ENCODE data around the gene TRIM2.

The TRIM2 gene

DNA sequence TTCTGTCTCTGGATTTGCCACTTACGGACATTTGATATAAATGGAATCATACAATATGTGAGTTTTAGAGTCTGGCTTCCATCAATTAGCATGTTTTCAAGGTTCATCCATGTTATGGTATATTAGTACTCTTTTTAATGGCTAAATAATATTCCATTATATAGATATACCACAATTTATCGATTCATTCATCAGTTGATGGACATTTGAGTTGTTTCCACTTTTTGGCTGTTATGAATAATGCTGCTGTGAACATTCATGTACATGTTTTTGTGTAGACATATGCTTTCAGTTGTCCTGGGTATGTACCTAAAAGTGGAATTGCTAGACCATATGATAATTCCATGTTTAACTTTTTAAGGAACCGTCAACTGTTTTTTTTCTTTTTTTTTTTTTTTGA, 79.0 kb downstream of the TRIM2 start:
- TF ChIP-seq, protein P1, sequence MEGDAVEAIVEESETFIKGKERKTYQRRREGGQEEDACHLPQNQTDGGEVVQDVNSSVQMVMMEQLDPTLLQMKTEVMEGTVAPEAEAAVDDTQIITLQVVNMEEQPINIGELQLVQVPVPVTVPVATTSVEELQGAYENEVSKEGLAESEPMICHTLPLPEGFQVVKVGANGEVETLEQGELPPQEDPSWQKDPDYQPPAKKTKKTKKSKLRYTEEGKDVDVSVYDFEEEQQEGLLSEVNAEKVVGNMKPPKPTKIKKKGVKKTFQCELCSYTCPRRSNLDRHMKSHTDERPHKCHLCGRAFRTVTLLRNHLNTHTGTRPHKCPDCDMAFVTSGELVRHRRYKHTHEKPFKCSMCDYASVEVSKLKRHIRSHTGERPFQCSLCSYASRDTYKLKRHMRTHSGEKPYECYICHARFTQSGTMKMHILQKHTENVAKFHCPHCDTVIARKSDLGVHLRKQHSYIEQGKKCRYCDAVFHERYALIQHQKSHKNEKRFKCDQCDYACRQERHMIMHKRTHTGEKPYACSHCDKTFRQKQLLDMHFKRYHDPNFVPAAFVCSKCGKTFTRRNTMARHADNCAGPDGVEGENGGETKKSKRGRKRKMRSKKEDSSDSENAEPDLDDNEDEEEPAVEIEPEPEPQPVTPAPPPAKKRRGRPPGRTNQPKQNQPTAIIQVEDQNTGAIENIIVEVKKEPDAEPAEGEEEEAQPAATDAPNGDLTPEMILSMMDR (IDR thresholded peaks at IDR 0.05): no peak
- H3K27ac ChIP-seq: no peak overlapping the region
- H3K4me1 ChIP-seq: no peaks in the 10 kb centered on the region
- no peaks in the 10 kb centered on the region for H3K36me3 ChIP-seq (ENCODE audit: control insufficient read depth, insufficient read depth, low read length)
- no peaks in the 10 kb centered on the region for H3K79me2 ChIP-seq
- H3K27me3 ChIP-seq (ENCODE audit: control insufficient read depth, insufficient read depth, low read length): no peaks in the 10 kb centered on the region
- H2AFZ ChIP-seq: no peak overlapping the region
- no peak overlapping the region for H3K4me2 ChIP-seq (ENCODE audit: low read length)
- no peaks in the 10 kb centered on the region for H3K9me3 ChIP-seq (ENCODE audit: control insufficient read depth, low read length)
- no peak overlapping the region for H3K9ac ChIP-seq
- no peak overlapping the region for H3K4me3 ChIP-seq (ENCODE audit: low read depth, low read length)

DNA sequence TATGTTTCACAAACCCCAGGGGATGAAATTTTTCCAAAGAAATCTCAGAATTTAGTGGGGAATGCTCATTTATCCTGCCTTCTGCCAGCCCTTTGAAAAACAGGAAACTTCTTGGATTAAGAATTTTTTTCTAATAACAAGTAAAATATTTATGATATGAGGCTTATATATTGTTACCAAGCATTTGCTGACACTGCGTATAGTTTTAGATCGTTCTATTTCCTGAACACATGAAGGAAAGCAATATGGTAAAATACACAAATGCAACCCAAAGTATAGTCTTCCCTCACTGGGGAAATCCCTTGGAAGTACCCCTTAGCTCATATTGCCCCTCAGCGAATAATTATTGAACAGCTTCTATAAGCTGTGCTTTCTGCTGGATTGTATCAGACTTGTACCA, 85.9 kb downstream of the TRIM2 start:
- no peak overlapping the region for H3K4me3 ChIP-seq (ENCODE audit: low read depth, low read length)
- no peak overlapping the region for H3K27ac ChIP-seq
- H3K36me3 ChIP-seq (ENCODE audit: control insufficient read depth, insufficient read depth, low read length): no peaks in the 10 kb centered on the region
- TF ChIP-seq, protein P1 (IDR thresholded peaks at IDR 0.05): no peak
- H3K4me1 ChIP-seq: no peaks in the 10 kb centered on the region
- H3K79me2 ChIP-seq: no peaks in the 10 kb centered on the region
- no peaks in the 10 kb centered on the region for H3K27me3 ChIP-seq (ENCODE audit: control insufficient read depth, insufficient read depth, low read length)
- H2AFZ ChIP-seq: no peak overlapping the region
- H3K9ac ChIP-seq: no peak overlapping the region
- no peak overlapping the region for H3K4me2 ChIP-seq (ENCODE audit: low read length)
- no peaks in the 10 kb centered on the region for H3K9me3 ChIP-seq (ENCODE audit: control insufficient read depth, low read length)

DNA sequence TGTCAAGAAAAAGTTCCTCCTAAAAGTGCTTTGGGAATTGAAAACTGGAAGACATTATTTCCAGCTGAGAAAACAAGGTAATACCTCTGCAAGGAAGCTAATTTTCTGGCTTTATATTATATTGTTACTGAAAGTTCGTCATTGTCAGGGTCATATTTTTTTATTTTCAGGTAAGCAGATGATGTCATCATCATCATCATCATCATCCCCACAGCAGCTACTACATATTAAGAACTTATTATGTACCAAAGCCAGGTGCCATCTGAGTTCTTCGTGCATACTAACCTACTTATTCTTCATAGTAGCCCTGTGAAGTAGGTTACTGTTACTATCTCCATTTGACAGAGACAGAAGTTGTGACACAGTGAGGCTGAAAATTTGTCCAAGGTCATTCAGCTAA, 87.3 kb downstream of the TRIM2 start:
- H3K4me1 ChIP-seq: no peaks in the 10 kb centered on the region
- no peaks in the 10 kb centered on the region for H3K36me3 ChIP-seq (ENCODE audit: control insufficient read depth, insufficient read depth, low read length)
- TF ChIP-seq, protein P1 (IDR thresholded peaks at IDR 0.05): no peak

DNA sequence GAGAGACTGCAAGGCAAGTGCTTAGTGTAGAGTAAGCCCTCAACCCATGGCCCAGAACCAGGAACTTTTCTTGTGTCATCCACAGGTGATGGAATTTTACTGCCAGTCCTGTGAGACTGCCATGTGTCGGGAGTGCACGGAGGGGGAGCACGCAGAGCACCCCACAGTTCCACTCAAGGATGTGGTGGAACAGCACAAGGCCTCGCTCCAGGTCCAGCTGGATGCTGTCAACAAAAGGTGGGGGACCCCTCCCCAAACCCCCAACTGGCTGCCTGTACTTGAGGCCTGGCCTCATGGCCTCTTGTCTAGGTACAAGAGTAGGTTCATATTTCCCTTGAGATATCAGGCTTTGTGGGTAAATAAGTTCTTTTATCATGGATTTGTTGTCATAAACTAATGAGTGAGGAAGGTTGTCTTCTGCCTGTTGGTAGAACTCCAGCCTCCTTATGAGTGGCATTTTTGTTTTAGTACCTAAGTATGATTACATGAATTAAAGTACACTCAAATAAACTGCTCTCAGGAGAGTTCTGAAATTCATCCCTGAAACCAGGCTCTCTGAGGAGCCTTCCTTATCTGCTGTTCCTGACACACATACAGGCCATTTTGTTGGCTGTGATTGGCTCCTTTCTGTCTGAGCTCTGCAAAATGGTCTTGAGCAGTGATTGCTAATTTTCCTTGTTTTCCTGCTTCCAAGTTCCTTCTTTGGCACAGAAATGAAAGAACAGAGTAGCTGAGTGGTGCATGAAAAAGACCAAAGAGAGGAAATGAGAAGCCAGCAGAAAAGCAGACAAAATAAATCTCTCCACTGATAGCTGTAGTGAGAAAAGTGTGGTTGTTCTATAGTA, 88.9 kb downstream of the TRIM2 start:
- Histone ChIP-seq H3K4me2 (ENCODE audit: low read length) (no peak overlapping the region), H3K27ac (no peak overlapping the region), H3K9ac (no peak overlapping the region), H3K27me3 (ENCODE audit: control insufficient read depth, insufficient read depth, low read length) (no peaks in the 10 kb centered on the region), H3K4me1 (no peaks in the 10 kb centered on the region), H3K4me3 (ENCODE audit: low read depth, low read length) (no peak overlapping the region), H3K79me2 (no peaks in the 10 kb centered on the region), H2AFZ (no peak overlapping the region), H3K9me3 (ENCODE audit: control insufficient read depth, low read length) (no peaks in the 10 kb centered on the region), H3K36me3 (ENCODE audit: control insufficient read depth, insufficient read depth, low read length) (no peaks in the 10 kb centered on the region)
- TF ChIP-seq, protein P1 (IDR thresholded peaks at IDR 0.05): no peak

More for the DNA sequence above, 87.3 kb downstream of the TRIM2 start:
- Histone ChIP-seq H3K79me2 (no peaks in the 10 kb centered on the region), H3K27me3 (ENCODE audit: control insufficient read depth, insufficient read depth, low read length) (no peaks in the 10 kb centered on the region), H3K9ac (no peak overlapping the region), H3K4me3 (ENCODE audit: low read depth, low read length) (no peak overlapping the region), H3K9me3 (ENCODE audit: control insufficient read depth, low read length) (no peaks in the 10 kb centered on the region), H3K27ac (no peak overlapping the region), H3K4me2 (ENCODE audit: low read length) (no peak overlapping the region), H2AFZ (no peak overlapping the region)

DNA sequence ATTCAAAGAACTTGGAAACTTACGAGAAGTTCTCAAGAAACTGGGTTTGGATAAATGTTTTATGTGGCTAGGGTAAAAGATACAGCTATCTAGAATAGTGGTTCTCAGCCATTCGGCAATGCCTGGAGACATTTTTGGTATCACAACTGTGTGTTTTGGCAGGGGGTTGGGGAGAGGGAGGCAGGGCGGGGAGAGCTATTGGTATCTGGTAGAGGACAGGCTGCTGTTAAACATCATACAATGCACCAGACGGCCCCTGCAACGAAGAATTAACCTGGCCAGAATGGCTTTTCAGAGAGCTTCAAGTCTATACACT, 89.5 kb downstream of the TRIM2 start:
- H3K27me3 ChIP-seq (ENCODE audit: control insufficient read depth, insufficient read depth, low read length): no peaks in the 10 kb centered on the region
- no peaks in the 10 kb centered on the region for H3K4me1 ChIP-seq
- no peaks in the 10 kb centered on the region for H3K9me3 ChIP-seq (ENCODE audit: control insufficient read depth, low read length)
- no peak overlapping the region for H3K4me2 ChIP-seq (ENCODE audit: low read length)
- H3K79me2 ChIP-seq: no peaks in the 10 kb centered on the region
- TF ChIP-seq, protein P1 (IDR thresholded peaks at IDR 0.05): no peak
- H3K27ac ChIP-seq: no peak overlapping the region
- H2AFZ ChIP-seq: no peak overlapping the region
- no peak overlapping the region for H3K4me3 ChIP-seq (ENCODE audit: low read depth, low read length)
- H3K9ac ChIP-seq: no peak overlapping the region
- H3K36me3 ChIP-seq (ENCODE audit: control insufficient read depth, insufficient read depth, low read length): no peaks in the 10 kb centered on the region
